H9 (cell line): ENCODE measurements around the gene DNAAF3. TPM values are rescaled to one million over a fixed set of nuclear protein-coding genes. Genes with fewer than 3 reads are reported as not detected.

Experiments
- DNase-seq: peaks from one replicate; pipeline ENCODE4 v3.0.0-alpha.2; 2017
- H2AFZ ChIP-seq: one replicate; pipeline ENCODE4 v1.6.1; 2013; ENCODE audit warnings: mild to moderate bottlenecking, low read length, control low read depth, moderate library complexity
- H2AK5ac ChIP-seq: 2 replicates; pipeline ENCODE4 v1.6.1; 2013; ENCODE audit warnings: low read length, control low read depth, mixed read lengths; ENCODE audit not compliant: insufficient read length
- H2BK120ac ChIP-seq: one replicate; pipeline ENCODE4 v1.6.1; 2013; ENCODE audit warnings: low read depth, mild to moderate bottlenecking, low read length, control low read depth, inconsistent platforms; ENCODE audit not compliant: poor library complexity, severe bottlenecking
- H2BK12ac ChIP-seq: 2 replicates; pipeline ENCODE4 v1.6.1; 2013; ENCODE audit warnings: low read length, control low read depth, mixed read lengths, low read depth; ENCODE audit not compliant: insufficient read length
- H2BK15ac ChIP-seq: 2 replicates; pipeline ENCODE4 v1.6.1; 2013; ENCODE audit warnings: low read depth, low read length, control low read depth
- H2BK20ac ChIP-seq: one replicate; pipeline ENCODE4 v1.6.1; 2013; ENCODE audit warnings: low read depth, mild to moderate bottlenecking, low read length, control low read depth, inconsistent platforms; ENCODE audit not compliant: poor library complexity, severe bottlenecking
- H2BK5ac ChIP-seq: 2 replicates; pipeline ENCODE4 v1.6.1; 2013; ENCODE audit warnings: low read length, control low read depth, mixed read lengths; ENCODE audit not compliant: insufficient read length
- H3K14ac ChIP-seq: 2 replicates; pipeline ENCODE4 v1.6.1; 2013; ENCODE audit warnings: low read length, control low read depth; ENCODE audit not compliant: insufficient read depth
- H3K18ac ChIP-seq: 2 replicates; pipeline ENCODE4 v1.6.1; 2013; ENCODE audit warnings: low read depth, mild to moderate bottlenecking, mixed read lengths, low read length, control low read depth; ENCODE audit not compliant: insufficient read length
- H3K23ac ChIP-seq: 2 replicates; pipeline ENCODE4 v1.6.1; 2013; ENCODE audit warnings: low read length, control low read depth, mixed read lengths, low read depth; ENCODE audit not compliant: insufficient read length
- H3K23me2 ChIP-seq: 2 replicates; pipeline ENCODE4 v1.6.1; 2013; ENCODE audit warnings: low read depth, mild to moderate bottlenecking, mixed read lengths, low read length, control low read depth; ENCODE audit not compliant: insufficient read length, poor library complexity, severe bottlenecking
- H3K27ac ChIP-seq: 2 replicates; pipeline ENCODE4 v1.5.1; 2013; ENCODE audit warnings: low read length, control low read depth, mixed read lengths, low read depth; ENCODE audit not compliant: insufficient read length
- H3K27me3 ChIP-seq: 2 replicates; pipeline ENCODE4 v1.6.1; 2013; ENCODE audit warnings: low read length, control low read depth, inconsistent platforms; ENCODE audit not compliant: insufficient read depth
- H3K4ac ChIP-seq: 2 replicates; pipeline ENCODE4 v1.6.1; 2013; ENCODE audit warnings: low read depth, mild to moderate bottlenecking, control low read depth, inconsistent platforms, low read length, moderate library complexity
- H3K4me1 ChIP-seq: 2 replicates; pipeline ENCODE4 v1.6.1; 2013; ENCODE audit warnings: low read length, control low read depth, inconsistent platforms; ENCODE audit not compliant: insufficient read depth
- H3K4me2 ChIP-seq: 2 replicates; pipeline ENCODE4 v1.6.1; 2013; ENCODE audit warnings: low read length, control low read depth, mixed read lengths; ENCODE audit not compliant: insufficient read length, insufficient read depth
- H3K56ac ChIP-seq: 2 replicates; pipeline ENCODE4 v1.6.1; 2013; ENCODE audit warnings: low read depth, mild to moderate bottlenecking, mixed read lengths, low read length, control low read depth; ENCODE audit not compliant: insufficient read length
- H3K79me1 ChIP-seq: 2 replicates; pipeline ENCODE4 v1.6.1; 2013; ENCODE audit warnings: low read depth, mild to moderate bottlenecking, moderate library complexity, low read length, control low read depth, inconsistent platforms; ENCODE audit not compliant: insufficient read depth, poor library complexity, severe bottlenecking
- H3K79me2 ChIP-seq: 2 replicates; pipeline ENCODE4 v1.6.1; 2013; ENCODE audit warnings: low read length, control low read depth, inconsistent platforms; ENCODE audit not compliant: insufficient read depth
- H3K9ac ChIP-seq: 2 replicates; pipeline ENCODE4 v1.6.1; 2013; ENCODE audit warnings: low read length, control low read depth, mixed read lengths; ENCODE audit not compliant: insufficient read length; ENCODE audit errors: extremely low read depth
- H3K9me3 ChIP-seq: one replicate; pipeline ENCODE4 v1.6.1; 2013; ENCODE audit warnings: low read depth, low read length, inconsistent platforms; ENCODE audit not compliant: control insufficient read depth
- H3T11ph ChIP-seq: one replicate; pipeline ENCODE4 v1.6.1; 2013; ENCODE audit warnings: mild to moderate bottlenecking, low read length, control low read depth, inconsistent platforms
- H4K20me1 ChIP-seq: one replicate; pipeline ENCODE4 v1.6.1; 2013; ENCODE audit not compliant: control insufficient read depth, insufficient read length, insufficient read depth
- H4K5ac ChIP-seq: 2 replicates; pipeline ENCODE4 v1.6.1; 2013; ENCODE audit warnings: low read depth, mild to moderate bottlenecking, mixed read lengths, low read length, control low read depth; ENCODE audit not compliant: insufficient read length
- H4K8ac ChIP-seq: replicated peaks from 2 replicates; pipeline ENCODE4 v1.6.1; 2013; ENCODE audit warnings: low read length, control low read depth, mixed read lengths, low read depth; ENCODE audit not compliant: insufficient read length
- H4K91ac ChIP-seq: 2 replicates; pipeline ENCODE4 v1.6.1; 2013; ENCODE audit warnings: low read depth, mild to moderate bottlenecking, moderate library complexity, mixed read lengths, low read length, control low read depth; ENCODE audit not compliant: insufficient read length
- H3K27ac Mint-ChIP-seq, 3 experiments: 2 replicates in 2 of 3; 3 replicates in 1 of 3; pipeline ENCODE4 v1.8.0; 2020 to 2021; ENCODE audit warnings: mixed read lengths in 3 of 3, mild to moderate bottlenecking in 1 of 3, moderate library complexity in 1 of 3
- H3K27me3 Mint-ChIP-seq: 2 replicates; pipeline ENCODE4 v1.8.0; 2021; ENCODE audit warnings: low read depth, mild to moderate bottlenecking, moderate library complexity, mixed read lengths
- H3K36me3 Mint-ChIP-seq, 3 experiments: 2 replicates in 2 of 3; 3 replicates in 1 of 3; pipeline ENCODE4 v1.8.0; 2020 to 2021; ENCODE audit warnings: low read depth in 3 of 3, mixed read lengths in 3 of 3; ENCODE audit not compliant: insufficient read depth in 1 of 3
- H3K4me1 Mint-ChIP-seq, 2 experiments: 2 replicates each; pipeline ENCODE4 v1.8.0; 2020; ENCODE audit warnings: mixed read lengths in 2 of 2
- H3K4me3 Mint-ChIP-seq, 2 experiments: 2 replicates in 1 of 2; 3 replicates in 1 of 2; pipeline ENCODE4 v1.8.0; 2020 to 2021; ENCODE audit warnings: mild to moderate bottlenecking in 2 of 2, mixed read lengths in 2 of 2, moderate library complexity in 1 of 2
- H3K9me3 Mint-ChIP-seq, 2 experiments: 2 replicates in 1 of 2; 3 replicates in 1 of 2; pipeline ENCODE4 v1.8.0; 2020; ENCODE audit warnings: mild to moderate bottlenecking in 2 of 2, mixed read lengths in 2 of 2, moderate library complexity in 1 of 2
- WGBS: extraction: QIAGEN DNeasy Blood & Tissue Kit; methylation state at CpG from one replicate; pipeline ENCODE4 v1.1.7; 2013; ENCODE audit warnings: missing lambda C conversion rate, low lambda C conversion rate, mixed read lengths; ENCODE audit not compliant: insufficient read length; ENCODE audit errors: extremely low coverage; 5-methylcytosine and 5-hydroxymethylcytosine counted together
- total RNA-seq: library from RNA; stranded (reverse); gene quantifications from 2 replicates; pipeline ENCODE4 v1.2.1, GENCODE V29; 2021
- TF ChIP-seq, protein P1 (sequence below): fragments of 200-600 bp; sonication (generic); conservative IDR thresholded peaks from 3 replicates; pipeline ENCODE4 v1.8.0; 2021; ENCODE audit warnings: antibody characterized with exemption, mild to moderate bottlenecking

Gene DNAAF3
- total RNA-seq, 1 experiment from 2014 or later = 4.6 TPM

DNA sequence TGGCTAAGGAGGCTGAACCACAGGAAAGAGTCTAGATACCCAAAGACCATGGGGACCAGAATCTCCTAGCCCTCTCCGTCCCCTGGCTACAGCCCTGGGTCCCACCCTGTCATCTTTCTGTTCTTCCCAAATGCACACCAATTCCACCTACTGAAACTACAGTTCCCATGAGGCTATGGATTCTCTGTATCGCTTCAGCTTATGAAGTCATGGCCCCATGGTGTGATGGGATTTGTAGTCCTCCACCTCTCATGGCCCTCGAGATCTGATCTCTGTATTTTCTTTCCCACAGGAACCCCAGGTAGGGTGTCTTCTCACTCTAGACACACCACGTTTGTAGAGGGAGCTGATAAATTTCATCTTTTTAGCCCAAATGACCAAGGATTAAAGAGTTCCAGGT lies 31.1 kb upstream of the DNAAF3 start:
- H3K9ac ChIP-seq = no peak overlapping the region
- no peaks in the 10 kb centered on the region for H3K23me2 ChIP-seq

More for the DNA sequence above, 31.1 kb upstream of the DNAAF3 start:
- no peak overlapping the region for H3K27ac ChIP-seq
- no peak overlapping the region for H2BK12ac ChIP-seq
- H2BK120ac ChIP-seq = no peak overlapping the region
- H3K79me2 ChIP-seq = no peaks in the 10 kb centered on the region
- no peaks in the 10 kb centered on the region for H3K79me1 ChIP-seq
- H3K4me1 ChIP-seq = no peaks in the 10 kb centered on the region
- Mint-ChIP-seq H3K9me3 (no peaks in the 10 kb centered on the region; a peak in 2 of 5 replicates), H3K27me3 (peaks cover 37% of the 10 kb centered on the region), H3K36me3 (no peaks in the 10 kb centered on the region), H3K4me1 (peaks cover 0 to 2% of the 10 kb centered on the region in 2 experiments; a peak in 1 of 4 replicates), H3K4me3 (no peak overlapping the region), H3K27ac (no peak overlapping the region)
- H3T11ph ChIP-seq = no peak overlapping the region
- no peak overlapping the region for H3K4ac ChIP-seq
- no peak overlapping the region for H3K18ac ChIP-seq
- no peaks in the 10 kb centered on the region for H3K27me3 ChIP-seq
- H3K14ac ChIP-seq = no peak overlapping the region
- H4K91ac ChIP-seq = no peak overlapping the region
- no peak overlapping the region for H4K5ac ChIP-seq
- WGBS = no CpG with 5 or more reads among the region's 4 CpGs
- no peak overlapping the region for H2BK15ac ChIP-seq
- H2BK5ac ChIP-seq = no peak overlapping the region
- no peaks in the 10 kb centered on the region for H3K9me3 ChIP-seq
- DNase-seq = no peak
- H3K56ac ChIP-seq = no peak overlapping the region
- TF ChIP-seq, protein P1, sequence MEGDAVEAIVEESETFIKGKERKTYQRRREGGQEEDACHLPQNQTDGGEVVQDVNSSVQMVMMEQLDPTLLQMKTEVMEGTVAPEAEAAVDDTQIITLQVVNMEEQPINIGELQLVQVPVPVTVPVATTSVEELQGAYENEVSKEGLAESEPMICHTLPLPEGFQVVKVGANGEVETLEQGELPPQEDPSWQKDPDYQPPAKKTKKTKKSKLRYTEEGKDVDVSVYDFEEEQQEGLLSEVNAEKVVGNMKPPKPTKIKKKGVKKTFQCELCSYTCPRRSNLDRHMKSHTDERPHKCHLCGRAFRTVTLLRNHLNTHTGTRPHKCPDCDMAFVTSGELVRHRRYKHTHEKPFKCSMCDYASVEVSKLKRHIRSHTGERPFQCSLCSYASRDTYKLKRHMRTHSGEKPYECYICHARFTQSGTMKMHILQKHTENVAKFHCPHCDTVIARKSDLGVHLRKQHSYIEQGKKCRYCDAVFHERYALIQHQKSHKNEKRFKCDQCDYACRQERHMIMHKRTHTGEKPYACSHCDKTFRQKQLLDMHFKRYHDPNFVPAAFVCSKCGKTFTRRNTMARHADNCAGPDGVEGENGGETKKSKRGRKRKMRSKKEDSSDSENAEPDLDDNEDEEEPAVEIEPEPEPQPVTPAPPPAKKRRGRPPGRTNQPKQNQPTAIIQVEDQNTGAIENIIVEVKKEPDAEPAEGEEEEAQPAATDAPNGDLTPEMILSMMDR = no peak
- no peak overlapping the region for H3K4me2 ChIP-seq
- H2BK20ac ChIP-seq = no peak overlapping the region
- no peak overlapping the region for H2AFZ ChIP-seq
- no peaks in the 10 kb centered on the region for H4K20me1 ChIP-seq
- H4K8ac ChIP-seq = no peak overlapping the region
- H2AK5ac ChIP-seq = no peak overlapping the region
- no peak overlapping the region for H3K23ac ChIP-seq
